H54 (cell line): Measurements from ENCODE around the gene AXIN1.

ENCODE experiments used
- DNase-seq: peaks from one replicate; pipeline ENCODE4 v3.0.0; 2011; ENCODE audit warnings: low spot score, mixed read lengths; ENCODE audit not compliant: insufficient read length
- FAIRE-seq: peaks from 3 replicates; lab custom pipeline; 2011; peaks lifted over from hg19 to GRCh38; lab: Jason Lieb, UNC
- POLR2A ChIP-seq: IDR thresholded peaks from 2 replicates; pipeline ENCODE4 v1.6.1; 2011; ENCODE audit warnings: low read depth, mild to moderate bottlenecking, low read length

AXIN1 gene

GRCh38 chr16:352547-353403, at the start of gene AXIN1:
Gene AXIN1, minus strand, starts transcription at chr16:352723. Its CDS starts 5,698 bp downstream, at chr16:347025.
- TF ChIP-seq POLR2A: peak; percentile 62
- DNase-seq (peak; percentile 87), FAIRE-seq (no peak)

- peak; percentile 82 for TF ChIP-seq POLR2A
- FAIRE-seq (no peak), DNase-seq (peak; percentile 94)
Observed at GRCh38 chr16:401468-402348, 49.2 kb upstream of the AXIN1 start, which contains the start of gene DECR2. Gene DECR2, plus strand, starts transcription at chr16:401885. Its CDS starts 79 bp downstream, at chr16:401964.

GRCh38 chr16:400061-400591, 47.6 kb upstream of the AXIN1 start:
- FAIRE-seq: no peak
- no peak for DNase-seq

GRCh38 chr16:399340-400019, 47.0 kb upstream of the AXIN1 start:
- FAIRE-seq (no peak), DNase-seq (no peak)
- no peak for TF ChIP-seq POLR2A

More at GRCh38 chr16:400061-400591, 47.6 kb upstream of the AXIN1 start:
- TF ChIP-seq POLR2A: no peak

- DNase-seq (no peak), FAIRE-seq (no peak)
- TF ChIP-seq POLR2A: no peak
Observed at GRCh38 chr16:398561-399339, 46.2 kb upstream of the AXIN1 start.

- DNase-seq (no peak), FAIRE-seq (no peak)
- no peak for TF ChIP-seq POLR2A
Observed at GRCh38 chr16:397736-398332, 45.3 kb upstream of the AXIN1 start.

GRCh38 chr16:397135-397661, 44.7 kb upstream of the AXIN1 start, which contains the start of gene NME4:
Gene NME4, plus strand, starts transcription at chr16:397199. Its CDS starts 24 bp downstream, at chr16:397223.
- TF ChIP-seq POLR2A: peak; percentile 24; the same call in 1 of the 2 replicates
- peak; percentile 59 for DNase-seq
- no peak for FAIRE-seq

- no peak for TF ChIP-seq POLR2A
- DNase-seq (peak; percentile 74), FAIRE-seq (no peak)
Observed at GRCh38 chr16:396605-397004, 44.1 kb upstream of the AXIN1 start.

GRCh38 chr16:396199-396598, 43.7 kb upstream of the AXIN1 start:
- no peak for DNase-seq
- FAIRE-seq: no peak
- no peak for TF ChIP-seq POLR2A

- TF ChIP-seq POLR2A: no peak
- DNase-seq: no peak
- FAIRE-seq: no peak
Observed at GRCh38 chr16:392450-393030, 40.0 kb upstream of the AXIN1 start.

GRCh38 chr16:391885-392335, 39.4 kb upstream of the AXIN1 start:
- FAIRE-seq (no peak), DNase-seq (peak; percentile 80)
- TF ChIP-seq POLR2A: no peak
